ENCODE results near the gene MTA3.

DNA sequence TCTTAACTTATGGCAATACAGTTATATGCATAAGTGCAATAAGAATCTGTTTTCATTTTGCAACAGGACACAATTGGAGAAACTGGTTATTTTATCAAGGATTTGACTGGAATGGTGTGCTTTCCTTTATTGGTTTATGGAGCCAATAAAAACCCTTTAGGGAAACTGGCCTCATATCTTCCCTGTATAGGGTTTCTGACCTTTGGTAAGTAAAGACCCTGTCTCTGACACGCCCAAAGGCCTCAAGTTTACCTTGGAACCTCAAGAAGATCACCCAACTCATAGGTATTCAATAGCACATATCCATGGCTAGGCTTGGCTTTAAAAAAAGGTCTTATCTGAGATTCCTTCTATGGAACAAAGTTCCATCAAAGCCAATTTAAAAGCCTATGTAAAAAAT lies 212.7 kb downstream of the MTA3 start:
- TF ChIP-seq, protein P1, sequence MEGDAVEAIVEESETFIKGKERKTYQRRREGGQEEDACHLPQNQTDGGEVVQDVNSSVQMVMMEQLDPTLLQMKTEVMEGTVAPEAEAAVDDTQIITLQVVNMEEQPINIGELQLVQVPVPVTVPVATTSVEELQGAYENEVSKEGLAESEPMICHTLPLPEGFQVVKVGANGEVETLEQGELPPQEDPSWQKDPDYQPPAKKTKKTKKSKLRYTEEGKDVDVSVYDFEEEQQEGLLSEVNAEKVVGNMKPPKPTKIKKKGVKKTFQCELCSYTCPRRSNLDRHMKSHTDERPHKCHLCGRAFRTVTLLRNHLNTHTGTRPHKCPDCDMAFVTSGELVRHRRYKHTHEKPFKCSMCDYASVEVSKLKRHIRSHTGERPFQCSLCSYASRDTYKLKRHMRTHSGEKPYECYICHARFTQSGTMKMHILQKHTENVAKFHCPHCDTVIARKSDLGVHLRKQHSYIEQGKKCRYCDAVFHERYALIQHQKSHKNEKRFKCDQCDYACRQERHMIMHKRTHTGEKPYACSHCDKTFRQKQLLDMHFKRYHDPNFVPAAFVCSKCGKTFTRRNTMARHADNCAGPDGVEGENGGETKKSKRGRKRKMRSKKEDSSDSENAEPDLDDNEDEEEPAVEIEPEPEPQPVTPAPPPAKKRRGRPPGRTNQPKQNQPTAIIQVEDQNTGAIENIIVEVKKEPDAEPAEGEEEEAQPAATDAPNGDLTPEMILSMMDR (IDR thresholded peaks at IDR 0.05) = no peak
- TF ChIP-seq POLR2A (IDR thresholded peaks at IDR 0.05) = no peak
- TF ChIP-seq EP300 (IDR thresholded peaks at IDR 0.05) = no peak

Data from upper lobe of left lung (tissue), 4 donors.